PFSK-1 (cell line): ENCODE measurements around the gene MTSS2.

ENCODE experiments used
- FOXP2 ChIP-seq: optimal IDR thresholded peaks from 2 replicates; pipeline ENCODE3; 2011; ENCODE audit warnings: borderline replicate concordance, control low read depth, inconsistent platforms; ENCODE audit not compliant: insufficient read depth; ENCODE audit errors: extremely low read length, extremely low read depth
- POLR2AphosphoS5 ChIP-seq: IDR thresholded peaks from 2 replicates; pipeline ENCODE4 v1.6.1; 2012; ENCODE audit warnings: low read depth, mild to moderate bottlenecking, control low read depth, low read length, moderate library complexity
- REST ChIP-seq, 2 experiments: IDR thresholded peaks; 2 replicates each; pipeline versions ENCODE4 v1.6.1 to v1.8.0; 2011 to 2012; ENCODE audit warnings: low read depth in 2 of 2, low read length in 2 of 2, control low read depth in 1 of 2, inconsistent platforms in 1 of 2, mild to moderate bottlenecking in 1 of 2, moderate library complexity in 1 of 2; ENCODE audit not compliant: insufficient read depth in 1 of 2
- SIN3A ChIP-seq: IDR thresholded peaks from 2 replicates; pipeline ENCODE4 v1.6.1; 2012; ENCODE audit warnings: mild to moderate bottlenecking, low read length, moderate library complexity, borderline replicate concordance; ENCODE audit not compliant: insufficient read depth
- TAF1 ChIP-seq: IDR thresholded peaks from 2 replicates; pipeline ENCODE4 v1.6.1; 2012; ENCODE audit warnings: low read length, control low read depth, borderline replicate concordance; ENCODE audit not compliant: insufficient read depth

MTSS2 gene

GRCh38 chr16:70725024-70725911, 39.4 kb upstream of the MTSS2 start:
- TF ChIP-seq TAF1 (no peak), REST (IDR thresholded peaks at IDR 0.05; ENCODE audit: insufficient read depth in 1 of 2, low read depth in 2 of 2, low read length in 2 of 2) (no peak), FOXP2 (no peak), POLR2AphosphoS5 (no peak), SIN3A (no peak)

- TF ChIP-seq REST (IDR thresholded peaks at IDR 0.05; ENCODE audit: insufficient read depth in 1 of 2, low read depth in 2 of 2, low read length in 2 of 2) (no peak), FOXP2 (no peak), SIN3A (no peak), POLR2AphosphoS5 (no peak), TAF1 (no peak)
Measured at GRCh38 chr16:70724146-70725023, 38.5 kb upstream of the MTSS2 start.

- no peak for TF ChIP-seq POLR2AphosphoS5
- TF ChIP-seq SIN3A: no peak
- no peak for TF ChIP-seq REST (IDR thresholded peaks at IDR 0.05; ENCODE audit: insufficient read depth in 1 of 2, low read depth in 2 of 2, low read length in 2 of 2)
- no peak for TF ChIP-seq TAF1
- no peak for TF ChIP-seq FOXP2
Measured at GRCh38 chr16:70723740-70724145, 37.9 kb upstream of the MTSS2 start.

GRCh38 chr16:70721202-70721963, 35.5 kb upstream of the MTSS2 start:
- no peak for TF ChIP-seq POLR2AphosphoS5
- TF ChIP-seq FOXP2: no peak
- TF ChIP-seq SIN3A: no peak
- no peak for TF ChIP-seq REST (IDR thresholded peaks at IDR 0.05; ENCODE audit: insufficient read depth in 1 of 2, low read depth in 2 of 2, low read length in 2 of 2)
- no peak for TF ChIP-seq TAF1
